Fibroblast of pulmonary artery (primary cell): ENCODE measurements around the gene ISYNA1.

Experiments used
- DNase-seq: peaks from one replicate; pipeline ENCODE4 v3.0.0-alpha.2; 2010; ENCODE audit warnings: low read depth
- H3K4me3 ChIP-seq: replicated peaks from 2 replicates; pipeline ENCODE4 v1.5.1; 2011; ENCODE audit warnings: low read depth, mild to moderate bottlenecking, control low read depth, low read length, moderate library complexity
- CTCF ChIP-seq: IDR thresholded peaks from 2 replicates; pipeline ENCODE4 v1.5.1; 2011; ENCODE audit warnings: mild to moderate bottlenecking, control low read depth, low read length, inconsistent platforms; ENCODE audit errors: missing control alignments

The ISYNA1 gene

GRCh38 chr19:18393836-18394235, 44.1 kb downstream of the ISYNA1 start:
- no peak for DNase-seq
- TF ChIP-seq CTCF, result no peak
- H3K4me3 ChIP-seq, result no peak overlapping the region

GRCh38 chr19:18392926-18393325, 45.0 kb downstream of the ISYNA1 start:
- TF ChIP-seq CTCF, result no peak
- H3K4me3 ChIP-seq, result no peak overlapping the region
- DNase-seq, result no peak

GRCh38 chr19:18392417-18392816, 45.5 kb downstream of the ISYNA1 start:
- no peak overlapping the region for H3K4me3 ChIP-seq
- no peak for TF ChIP-seq CTCF
- DNase-seq, result peak; percentile 75

GRCh38 chr19:18391509-18392075, 46.3 kb downstream of the ISYNA1 start:
- no peak overlapping the region for H3K4me3 ChIP-seq
- no peak for TF ChIP-seq CTCF
- DNase-seq, result no peak

GRCh38 chr19:18390065-18390907, 47.6 kb downstream of the ISYNA1 start:
- TF ChIP-seq CTCF, result no peak
- H3K4me3 ChIP-seq, result no peak overlapping the region
- peak; percentile 43 for DNase-seq

- peak overlapping the region; percentile 12 for H3K4me3 ChIP-seq
- DNase-seq, result no peak
- no peak for TF ChIP-seq CTCF
These were observed 48.2 kb downstream of the ISYNA1 start for GRCh38 chr19:18389726-18390064.
